ENCODE results near the gene CALCOCO2.

CALCOCO2 gene

DNA sequence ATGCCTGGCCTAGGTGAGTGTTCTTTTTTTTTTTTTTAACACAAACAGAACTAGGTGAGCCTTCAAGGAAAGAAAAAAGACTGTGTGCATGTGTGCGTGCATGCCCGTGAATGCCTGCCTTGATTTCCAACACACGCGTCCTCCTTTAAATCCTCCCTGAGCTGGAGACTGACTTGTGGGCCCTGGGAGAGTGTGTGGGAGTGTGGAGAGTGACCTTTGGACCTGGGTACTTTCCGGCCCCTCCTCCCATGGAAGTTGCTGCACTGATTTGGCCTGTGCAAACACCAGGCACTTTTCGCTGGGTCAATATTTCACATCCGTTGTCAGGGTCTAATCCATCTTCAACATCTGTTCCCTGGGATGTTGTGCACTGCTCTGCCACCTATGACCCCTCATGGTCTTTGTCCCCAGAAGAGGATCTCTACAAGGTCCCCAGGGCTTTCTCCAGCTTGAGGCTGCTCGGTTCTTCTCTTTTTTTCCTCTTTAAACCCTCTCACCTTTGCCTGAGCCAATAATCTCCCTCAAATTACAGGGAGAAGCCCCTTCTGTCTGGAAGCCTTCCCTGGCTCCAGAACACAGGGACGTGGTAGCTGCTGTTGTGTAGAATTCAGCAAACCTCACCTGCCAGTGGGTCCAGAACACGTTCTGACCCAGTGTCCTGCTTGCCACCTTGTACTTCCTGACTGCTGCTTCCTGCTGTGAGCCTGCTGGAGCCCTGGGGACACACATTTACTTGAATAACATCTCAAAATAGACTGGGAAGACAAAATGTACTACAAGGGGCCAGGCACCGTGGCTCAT lies 40.9 kb downstream of the CALCOCO2 start:
- TF ChIP-seq, protein P1, sequence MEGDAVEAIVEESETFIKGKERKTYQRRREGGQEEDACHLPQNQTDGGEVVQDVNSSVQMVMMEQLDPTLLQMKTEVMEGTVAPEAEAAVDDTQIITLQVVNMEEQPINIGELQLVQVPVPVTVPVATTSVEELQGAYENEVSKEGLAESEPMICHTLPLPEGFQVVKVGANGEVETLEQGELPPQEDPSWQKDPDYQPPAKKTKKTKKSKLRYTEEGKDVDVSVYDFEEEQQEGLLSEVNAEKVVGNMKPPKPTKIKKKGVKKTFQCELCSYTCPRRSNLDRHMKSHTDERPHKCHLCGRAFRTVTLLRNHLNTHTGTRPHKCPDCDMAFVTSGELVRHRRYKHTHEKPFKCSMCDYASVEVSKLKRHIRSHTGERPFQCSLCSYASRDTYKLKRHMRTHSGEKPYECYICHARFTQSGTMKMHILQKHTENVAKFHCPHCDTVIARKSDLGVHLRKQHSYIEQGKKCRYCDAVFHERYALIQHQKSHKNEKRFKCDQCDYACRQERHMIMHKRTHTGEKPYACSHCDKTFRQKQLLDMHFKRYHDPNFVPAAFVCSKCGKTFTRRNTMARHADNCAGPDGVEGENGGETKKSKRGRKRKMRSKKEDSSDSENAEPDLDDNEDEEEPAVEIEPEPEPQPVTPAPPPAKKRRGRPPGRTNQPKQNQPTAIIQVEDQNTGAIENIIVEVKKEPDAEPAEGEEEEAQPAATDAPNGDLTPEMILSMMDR (conservative IDR thresholded peaks at IDR 0.05) = no peak
- H3K27ac ChIP-seq = peak overlapping the region; percentile 61

DNA sequence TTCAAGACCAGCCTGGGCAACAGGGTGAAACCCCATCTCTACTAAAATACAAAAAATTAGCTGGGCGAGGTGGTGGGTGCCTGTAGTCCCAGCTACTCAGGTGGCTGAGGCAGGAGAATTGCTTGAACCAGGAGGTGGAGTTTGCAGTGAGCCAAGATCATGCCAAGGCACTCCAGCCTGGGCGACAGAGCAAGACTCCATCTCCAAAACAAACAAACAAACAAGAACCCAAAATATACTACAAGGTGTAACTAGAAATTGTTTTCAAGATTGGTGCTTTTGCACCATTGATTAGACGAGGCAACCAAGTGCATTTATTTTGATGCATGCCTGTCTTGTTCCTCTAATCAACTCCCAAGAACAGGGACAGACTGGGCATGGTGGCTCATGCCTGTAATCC lies 41.6 kb downstream of the CALCOCO2 start:
- peak overlapping the region; percentile 61 for H3K27ac ChIP-seq

DNA sequence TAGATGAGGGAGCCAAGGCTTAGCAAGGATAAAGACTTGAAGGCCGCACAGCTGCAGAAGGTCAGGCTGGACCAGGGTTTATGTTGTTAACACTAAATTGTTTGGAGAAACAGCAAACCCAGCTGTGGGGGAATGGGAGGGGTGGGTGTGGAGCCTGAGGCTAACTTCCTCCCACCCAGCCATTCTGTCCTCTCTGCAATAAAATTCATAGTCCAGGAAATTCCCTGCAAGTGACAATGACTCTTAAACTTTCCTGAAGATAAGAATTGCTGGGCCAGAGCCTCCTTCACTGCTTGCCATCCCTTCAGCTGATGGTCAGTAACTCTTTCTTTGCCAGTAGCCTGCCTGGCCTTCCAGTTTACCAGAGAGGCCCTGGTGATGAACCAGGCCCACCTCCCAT lies 42.4 kb downstream of the CALCOCO2 start:
- TF ChIP-seq, protein P1 (conservative IDR thresholded peaks at IDR 0.05) = no peak
- H3K27ac ChIP-seq = peak overlapping the region; percentile 61

DNA sequence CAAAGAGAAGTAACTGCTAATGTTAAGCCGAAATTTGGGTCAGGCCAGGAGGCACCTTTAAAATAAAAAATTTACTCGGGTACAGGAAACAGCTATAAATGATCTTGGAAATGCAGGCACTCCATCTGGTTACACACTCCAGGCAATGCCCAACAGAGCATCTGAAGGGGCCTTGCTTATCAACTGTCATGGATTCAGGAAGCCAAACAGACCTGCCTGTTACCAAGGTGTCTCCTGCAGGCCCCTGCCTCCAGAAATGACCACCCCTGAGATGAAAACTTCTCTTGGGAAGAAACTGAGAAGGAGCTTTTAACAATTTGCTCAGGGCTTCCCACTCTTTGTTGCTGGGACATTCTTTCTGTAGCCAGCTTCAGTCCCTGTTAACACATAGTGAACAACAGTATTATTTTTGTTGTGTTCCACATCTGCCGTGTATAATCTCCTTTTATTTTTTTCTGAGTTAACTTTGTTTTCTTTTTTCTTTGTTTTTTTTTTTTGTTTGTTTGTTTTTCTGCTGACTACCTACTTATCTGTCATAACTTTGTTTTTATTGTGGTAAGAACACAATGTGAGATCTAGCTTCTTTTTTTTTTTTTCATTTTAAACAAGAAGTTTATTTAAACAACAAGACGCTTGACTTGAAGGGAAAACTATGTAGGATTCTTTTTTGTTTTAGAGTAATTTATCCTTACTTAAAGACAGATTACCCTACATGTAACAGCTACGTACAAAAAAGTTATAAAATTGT lies 43.0 kb downstream of the CALCOCO2 start:
- peak overlapping the region; percentile 61 for H3K27ac ChIP-seq
- TF ChIP-seq, protein P1 (conservative IDR thresholded peaks at IDR 0.05) = no peak

DNA sequence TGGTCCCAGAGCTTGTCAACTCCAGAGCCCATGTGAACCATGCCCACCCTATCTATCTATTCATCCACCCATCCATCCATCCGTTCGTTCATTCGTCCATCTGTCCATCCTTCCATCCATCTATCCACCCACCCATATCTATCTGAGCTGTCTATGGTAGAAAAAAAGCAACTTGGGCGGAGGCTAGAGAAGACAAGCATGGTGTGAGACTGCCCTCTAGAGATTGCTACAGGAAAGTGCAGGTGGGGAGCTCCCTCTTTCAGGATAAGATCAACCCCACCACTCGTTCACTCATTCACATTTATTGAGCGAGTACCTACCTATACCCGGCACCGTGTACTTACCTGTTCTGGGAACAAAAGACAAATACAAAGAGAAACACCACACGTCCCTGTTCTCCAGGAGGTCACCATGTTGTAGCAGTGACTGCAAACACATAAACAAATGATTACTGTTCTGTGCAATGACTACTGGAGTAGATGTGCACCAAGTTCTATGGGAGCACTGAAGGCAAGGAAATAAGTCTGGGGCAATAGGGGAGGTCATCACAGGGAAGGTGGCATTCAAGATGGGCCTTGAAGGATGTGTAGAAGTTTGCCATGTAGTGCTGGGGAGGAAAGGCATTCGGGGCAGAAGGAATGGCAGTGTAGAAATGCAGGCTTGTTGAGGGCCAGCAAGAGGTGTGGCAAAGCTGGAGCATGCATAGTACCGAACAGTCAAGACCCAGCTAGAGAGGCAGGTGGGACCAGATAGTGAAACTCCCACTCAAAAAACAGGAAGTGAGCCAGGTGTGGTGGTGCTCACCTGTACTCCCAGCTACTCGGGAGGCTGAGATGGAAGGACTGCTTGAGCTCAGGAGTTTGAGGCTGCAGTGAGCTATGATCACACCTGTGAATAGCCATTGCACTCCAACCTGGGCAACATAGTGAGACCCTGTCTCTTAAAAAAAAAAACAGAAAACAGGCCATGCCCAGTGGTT lies 48.4 kb downstream of the CALCOCO2 start:
- TF ChIP-seq, protein P1 (conservative IDR thresholded peaks at IDR 0.05) = peak; percentile 96
- no peak overlapping the region for H3K27ac ChIP-seq

DNA sequence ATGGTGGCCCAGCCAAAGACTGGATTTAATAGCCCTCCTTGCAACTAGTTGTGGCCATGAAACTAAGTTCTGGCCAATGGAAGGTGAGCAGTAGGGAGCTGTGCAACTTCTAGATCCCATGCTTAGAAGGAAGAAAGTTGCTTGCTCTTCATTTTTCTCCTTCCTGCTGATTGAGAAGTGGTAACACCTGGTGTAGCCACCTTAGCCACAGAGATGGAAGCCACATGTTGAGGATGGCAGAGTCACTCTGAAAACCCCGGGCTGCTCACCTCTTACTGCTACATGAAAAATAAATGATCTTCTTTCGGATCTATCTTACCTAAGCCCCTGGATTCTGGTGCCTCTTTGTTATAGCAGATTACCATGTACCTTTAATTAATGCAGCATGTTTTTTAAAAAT lies 51.4 kb downstream of the CALCOCO2 start:
- TF ChIP-seq, protein P1 (conservative IDR thresholded peaks at IDR 0.05) = no peak
- no peak overlapping the region for H3K27ac ChIP-seq

DNA sequence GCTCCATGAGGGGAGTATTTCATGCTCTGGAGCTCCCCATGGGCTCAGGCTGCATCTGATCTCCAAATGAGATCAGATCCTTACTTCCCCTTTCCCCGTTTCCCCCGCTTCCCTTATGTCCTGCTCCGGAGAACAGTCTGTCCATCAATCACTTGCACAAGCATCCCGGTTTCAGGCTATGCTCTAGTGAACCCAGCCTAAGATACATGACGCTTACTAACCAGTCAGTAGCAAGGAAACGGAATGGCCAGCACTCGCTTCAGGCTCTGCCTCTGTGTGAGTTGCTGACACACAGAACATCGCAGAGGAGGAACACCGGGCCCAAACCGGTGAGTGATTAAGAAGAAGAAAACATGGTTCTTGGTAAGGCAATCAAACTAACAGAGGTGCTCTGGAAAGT lies 52.3 kb downstream of the CALCOCO2 start:
- TF ChIP-seq, protein P1 (conservative IDR thresholded peaks at IDR 0.05) = no peak
- H3K27ac ChIP-seq = no peak overlapping the region

All from VCaP (cell line).